Measurements from ENCODE around the gene TMEM51. TPM values are rescaled to one million over a fixed set of nuclear protein-coding genes. Genes with fewer than 3 reads are reported as not detected.

The TMEM51 gene
- total and polyA plus RNA-seq, 10 of the 15 experiments (the other 5 are each of a cell fraction or from before 2014, with no cell fraction given): 0.55 to 4.8 (median 3.1) TPM

- SMC1A ChIA-PET (ENCODE audit: uncharacterized antibody, unreplicated experiment): interaction anchor here (0.7 to 1.3 kb wide), 6 partner anchors 9 to 33 kb away, joined by 3 to 5 read pairs (median 3); partner anchors contain the start of gene TMEM51
- BruUV-seq (replicated peaks): no TSS peak
- H4K20me1 ChIP-seq (ENCODE audit: control insufficient read depth, insufficient read depth): no peaks in the 10 kb centered on the region
These were observed 33.9 kb downstream of the TMEM51 start for GRCh38 chr1:15187175-15188129.

More at GRCh38 chr1:15187175-15188129, 33.9 kb downstream of the TMEM51 start:
- Histone ChIP-seq H3K9me3 (replicated peaks; ENCODE audit: control insufficient read depth, insufficient read depth, low read length) (no peaks in the 10 kb centered on the region), H3K9ac (ENCODE audit: control insufficient read depth, insufficient read depth, low read length) (no peak overlapping the region), H3K27ac (ENCODE audit: control insufficient read depth, insufficient read depth) (no peak overlapping the region), H3K79me2 (ENCODE audit: control insufficient read depth, insufficient read depth, low read length) (no peaks in the 10 kb centered on the region), H3K4me2 (ENCODE audit: control insufficient read depth, insufficient read depth) (no peak overlapping the region), H3K4me3 (no peak overlapping the region), H3K4me1 (ENCODE audit: control insufficient read depth, insufficient read depth, low read length) (no peaks in the 10 kb centered on the region), H2AFZ (ENCODE audit: control insufficient read depth, low read depth, low read length) (no peak overlapping the region), H3K27me3 (replicated peaks in 1 of 2; ENCODE audit: control insufficient read depth in 2 of 2, insufficient read depth in 2 of 2, low read length in 1 of 2) (no peaks in the 10 kb centered on the region), H3K36me3 (ENCODE audit: control insufficient read depth in 2 of 2, insufficient read depth in 2 of 2, low read length in 1 of 2) (no peaks in the 10 kb centered on the region)
- CTCF ChIA-PET: interaction anchor here (1.1 to 1.5 kb wide), 2 partner anchors 23 to 85 kb away, joined by 3 to 4 read pairs; no protein-coding TSS in a partner anchor
- POLR2A ChIA-PET: interaction anchor here (0.6 to 2.1 kb wide), 2 partner anchors 19 to 1430 kb away, joined by 5 read pairs; no protein-coding TSS in a partner anchor
- in situ Hi-C loops (cut with MboI) (no loop called here), intact Hi-C loops (cut with micrococcal nuclease; ENCODE audit: unreplicated experiment) (no loop called here)
- ATAC-seq: no peak
- no peak for FAIRE-seq
- DNase-seq (ENCODE audit: low read depth, low spot score): no peak
- 9% methylated on average over 12 of the region's 15 CpGs for WGBS (ENCODE audit: insufficient coverage, insufficient replicate concordance, low lambda C conversion rate, missing lambda C conversion rate)
- RAD21 ChIA-PET (ENCODE audit: unreplicated experiment): interaction anchor here (1.4 kb wide), 1 partner anchor 59 kb away, joined by 4 read pairs; no protein-coding TSS in a partner anchor
- TF ChIP-seq ZNF687 (IDR thresholded peaks at IDR 0.05): no peak

Measured in GM12878 (cell line).